GM13976 (cell line): ENCODE measurements around the gene APOL6.
"Not testable (repeated sequence)": the region's sequence is repeated elsewhere in the genome, so short reads cannot be mapped to it uniquely, and the experiment has no call there.

ENCODE experiments used
- DNase-seq: peaks from one replicate; pipeline ENCODE4 v3.0.0; 2012; ENCODE audit warnings: low spot score
- CTCF ChIP-seq: IDR thresholded peaks from 2 replicates; pipeline ENCODE4 v1.5.1; 2012; ENCODE audit warnings: borderline replicate concordance, mild to moderate bottlenecking; ENCODE audit not compliant: insufficient read depth; ENCODE audit errors: extremely low read depth, missing control alignments, control extremely low read depth
- in situ Hi-C: fragments of 300-500 bp; cut with MboI; formaldehyde crosslinking; loops from one replicate; pipeline ENCODE4 v1.12.0; 2022; ENCODE audit warnings: low sequenced_read_pairs, mixed read lengths, inconsistent platforms; ENCODE audit not compliant: unreplicated experiment

Gene APOL6

DNA sequence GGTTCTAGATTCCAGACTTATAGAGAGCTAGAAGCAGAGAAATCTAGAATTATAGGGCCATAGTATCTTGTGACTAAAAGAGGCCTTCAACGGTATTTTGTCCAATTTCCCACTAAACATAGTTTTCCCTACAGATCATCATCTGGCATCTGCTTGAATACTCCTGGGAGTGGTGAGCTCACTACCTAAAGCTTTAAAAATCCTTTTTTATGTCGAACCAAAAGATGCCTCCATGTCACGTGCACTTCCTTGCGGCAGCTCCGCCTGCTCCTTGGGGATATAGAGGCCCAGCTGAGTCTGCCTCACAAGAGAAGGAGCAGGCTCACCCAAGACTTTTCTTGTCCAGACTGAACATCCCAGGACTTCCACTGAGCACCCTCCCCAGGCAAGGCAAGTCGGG lies 26.8 kb upstream of the APOL6 start:
- TF ChIP-seq CTCF: no peak
- no peak for DNase-seq
- in situ Hi-C loops: no loop called here

GRCh38 chr22:35622191-35622913 lies 25.9 kb upstream of the APOL6 start:
- in situ Hi-C loops: no loop called here
- no peak for TF ChIP-seq CTCF
- no peak for DNase-seq

GRCh38 chr22:35623885-35624284 lies 24.4 kb upstream of the APOL6 start:
- in situ Hi-C loops, DNase-seq: not testable (repeated sequence)

GRCh38 chr22:35624547-35624946 lies 23.7 kb upstream of the APOL6 start:
- in situ Hi-C loops: no loop called here
- TF ChIP-seq CTCF: no peak
- DNase-seq: no peak

DNA sequence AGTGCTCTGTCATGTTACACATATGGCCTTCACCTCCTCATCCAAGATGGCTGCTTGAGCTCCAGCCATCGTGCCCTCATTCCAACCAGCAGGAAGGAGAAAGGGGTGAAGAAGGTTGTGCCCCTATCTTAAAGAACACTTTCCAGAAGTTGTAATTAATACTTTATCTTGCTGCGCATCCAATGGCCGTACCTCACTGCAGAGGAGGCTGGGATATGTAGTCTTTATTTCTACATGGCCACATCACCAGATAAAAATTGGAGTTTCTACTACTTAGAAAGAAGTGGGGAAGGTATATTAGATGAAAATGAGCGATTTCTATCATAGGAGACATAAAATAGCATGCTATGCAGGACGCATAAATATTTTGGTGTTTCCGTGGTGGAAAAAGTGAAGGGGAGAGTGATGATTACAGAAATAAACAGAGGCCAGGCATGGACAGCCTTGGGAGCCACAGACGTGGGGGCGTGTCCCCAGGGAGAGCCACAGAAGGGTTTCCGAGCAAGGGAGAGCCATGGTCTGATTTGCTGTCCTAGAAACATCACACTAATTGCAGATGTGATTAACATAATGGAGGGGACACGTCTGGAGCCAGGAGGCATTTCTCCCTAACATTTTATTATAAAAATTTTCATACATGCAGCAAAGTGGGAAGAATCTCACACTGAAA lies 22.3 kb upstream of the APOL6 start:
- in situ Hi-C loops: no loop called here
- no peak for DNase-seq
- TF ChIP-seq CTCF: no peak

DNA sequence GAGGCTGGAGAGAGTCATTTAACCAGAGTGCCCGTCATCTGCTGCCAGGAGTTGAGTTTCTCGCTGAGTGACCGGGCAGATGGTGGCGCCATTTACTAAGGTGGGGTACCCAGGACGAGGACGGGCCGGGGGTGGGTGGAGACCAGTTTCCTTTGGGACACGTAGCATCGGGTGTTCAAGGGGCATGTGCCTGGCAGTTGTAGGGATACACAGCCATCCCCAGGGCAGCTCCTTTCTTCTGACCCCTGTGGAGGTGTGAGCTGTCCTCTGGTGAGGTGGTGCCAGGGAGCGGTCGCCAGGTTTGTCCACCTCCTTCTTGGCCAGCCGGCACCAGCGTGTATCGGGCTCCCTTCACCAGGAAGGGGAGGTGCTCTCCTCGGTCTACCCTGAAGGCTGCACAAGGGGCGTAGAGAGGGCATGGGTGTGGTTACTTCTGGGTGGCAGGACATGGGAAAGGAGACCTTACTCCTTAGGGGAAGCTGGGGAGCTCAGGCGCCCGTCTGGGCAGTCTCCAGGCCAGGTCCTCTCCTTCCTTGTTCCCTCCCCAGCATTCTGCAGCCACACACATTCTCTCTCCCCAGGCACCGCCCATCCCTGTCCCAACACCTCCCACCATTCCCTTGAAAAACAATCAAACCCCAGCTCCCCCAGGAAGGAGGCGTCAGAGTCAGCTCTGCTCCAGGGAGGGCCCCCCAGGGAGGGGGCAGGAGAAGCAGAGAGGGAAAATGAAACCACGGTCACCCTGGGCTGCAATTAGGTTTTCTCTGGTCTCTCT lies 20.8 kb upstream of the APOL6 start:
- in situ Hi-C loops: no loop called here
- TF ChIP-seq CTCF: peak; percentile 71
- peak; percentile 79 for DNase-seq

DNA sequence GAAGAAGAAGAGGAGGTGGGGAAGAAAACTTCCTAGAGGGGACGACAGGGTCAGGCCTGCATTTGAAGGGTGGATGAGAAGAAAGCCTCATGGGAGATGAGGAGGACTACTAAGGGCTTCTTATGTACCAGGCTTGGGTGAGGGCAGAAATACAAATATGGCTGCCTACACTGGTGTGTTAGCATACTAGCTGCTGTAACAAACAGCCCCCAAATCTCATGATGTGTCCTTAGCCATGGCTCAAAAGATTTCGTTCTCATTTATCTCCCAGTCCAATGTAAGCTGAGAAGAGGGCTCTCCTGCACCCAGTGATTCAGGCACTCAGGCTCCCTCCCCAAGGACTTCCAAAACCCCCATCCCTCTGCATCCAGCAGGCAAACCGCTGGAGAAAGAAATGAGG lies 19.5 kb upstream of the APOL6 start:
- DNase-seq: no peak
- no peak for TF ChIP-seq CTCF
- in situ Hi-C loops: no loop called here
